ENCODE measurements around the gene CCNB2. TPM values are rescaled to one million over a fixed set of nuclear protein-coding genes. Genes with fewer than 3 reads are reported as not detected.

CCNB2 gene
- polyA plus RNA-seq, 1 of the 3 experiments (the other 2 are of a cell fraction) = 46.6 TPM

- no peak for TF ChIP-seq ZBTB33 (IDR thresholded peaks at IDR 0.05; ENCODE audit: borderline replicate concordance, low read depth)
Measured at GRCh38 chr15:59116771-59117170, 11.8 kb downstream of the CCNB2 start (continued).

GRCh38 chr15:59119625-59120024 lies 14.7 kb downstream of the CCNB2 start:
- no peak for DNase-seq
- no peaks in the 10 kb centered on the region for H3K9me3 ChIP-seq
- CTCF ChIA-PET = interaction anchor here (1.5 kb wide), 1 partner anchor 139 kb away, joined by 3 read pairs; no protein-coding TSS in a partner anchor
- no peak overlapping the region for H3K4me3 ChIP-seq (ENCODE audit: low read depth in 2 of 2, low read length in 1 of 2)
- H3K4me1 ChIP-seq (ENCODE audit: control insufficient read depth in 1 of 2, insufficient read depth in 2 of 2, low read depth in 1 of 2, low read length in 1 of 2) = no peaks in the 10 kb centered on the region
- H3K79me2 ChIP-seq (ENCODE audit: insufficient read depth) = peaks cover 3% of the 10 kb centered on the region
- POLR2A ChIA-PET = no interaction called here
- H3K27me3 ChIP-seq (ENCODE audit: insufficient read depth) = no peaks in the 10 kb centered on the region
- H2AFZ ChIP-seq (ENCODE audit: low read depth) = no peak overlapping the region
- H4K20me1 ChIP-seq (ENCODE audit: insufficient read depth) = no peaks in the 10 kb centered on the region
- no peak for TF ChIP-seq NRF1 (IDR thresholded peaks at IDR 0.05; ENCODE audit: low read depth, low read length)
- TF ChIP-seq SMC3 (IDR thresholded peaks at IDR 0.05; ENCODE audit: low read depth, low read length) = no peak
- no peak for TF ChIP-seq POLR2AphosphoS5 (IDR thresholded peaks at IDR 0.05; ENCODE audit: low read depth, low read length)
- TF ChIP-seq RCOR1 (IDR thresholded peaks at IDR 0.05; ENCODE audit: low read length) = no peak
- TF ChIP-seq EP300 (IDR thresholded peaks at IDR 0.05; ENCODE audit: borderline replicate concordance in 1 of 2, low read depth in 1 of 2, low read length in 1 of 2) = no peak
- TF ChIP-seq USF2 (IDR thresholded peaks at IDR 0.05; ENCODE audit: borderline replicate concordance, low read depth, low read length) = no peak
- 95% methylated on average over 5 of the region's 5 CpGs for WGBS (ENCODE audit: low lambda C conversion rate)
- no peak overlapping the region for H3K27ac ChIP-seq (ENCODE audit: low read depth in 2 of 2, low read length in 1 of 2)
- H3K4me2 ChIP-seq = no peak overlapping the region
- H3K9ac ChIP-seq = no peak overlapping the region
- peaks cover 7% of the 10 kb centered on the region for H3F3A ChIP-seq (replicated peaks; ENCODE audit: insufficient read depth)
- H3K36me3 ChIP-seq (replicated peaks in 1 of 2; ENCODE audit: control insufficient read depth in 1 of 2, insufficient read depth in 2 of 2, low read length in 1 of 2) = peaks cover 42 to 43% of the 10 kb centered on the region in 2 experiments
- no peaks in the 10 kb centered on the region for H3K9me2 ChIP-seq

- Histone ChIP-seq H3K4me1 (ENCODE audit: control insufficient read depth in 1 of 2, insufficient read depth in 2 of 2, low read depth in 1 of 2, low read length in 1 of 2) (no peaks in the 10 kb centered on the region), H3K4me2 (no peak overlapping the region), H3K36me3 (replicated peaks in 1 of 2; ENCODE audit: control insufficient read depth in 1 of 2, insufficient read depth in 2 of 2, low read length in 1 of 2) (peaks cover 34 to 37% of the 10 kb centered on the region in 2 experiments), H2AFZ (ENCODE audit: low read depth) (no peak overlapping the region), H3K27ac (ENCODE audit: low read depth in 2 of 2, low read length in 1 of 2) (no peak overlapping the region), H3K9me2 (no peaks in the 10 kb centered on the region), H3F3A (replicated peaks; ENCODE audit: insufficient read depth) (peaks cover 7% of the 10 kb centered on the region), H3K4me3 (ENCODE audit: low read depth in 2 of 2, low read length in 1 of 2) (no peak overlapping the region), H3K9ac (no peak overlapping the region), H4K20me1 (ENCODE audit: insufficient read depth) (no peaks in the 10 kb centered on the region), H3K9me3 (no peaks in the 10 kb centered on the region), H3K27me3 (ENCODE audit: insufficient read depth) (no peaks in the 10 kb centered on the region), H3K79me2 (ENCODE audit: insufficient read depth) (peaks cover 12% of the 10 kb centered on the region)
- 93% methylated on average over 5 of the region's 5 CpGs for WGBS (ENCODE audit: low lambda C conversion rate)
- CTCF ChIA-PET = interaction anchor here (1.5 kb wide), 1 partner anchor 141 kb away, joined by 3 read pairs; no protein-coding TSS in a partner anchor
- no peak for DNase-seq
- POLR2A ChIA-PET = no interaction called here
- TF ChIP-seq RCOR1 (IDR thresholded peaks at IDR 0.05; ENCODE audit: low read length) (no peak), PBX3 (IDR thresholded peaks at IDR 0.05) (no peak), SMC3 (IDR thresholded peaks at IDR 0.05; ENCODE audit: low read depth, low read length) (no peak), USF1 (IDR thresholded peaks at IDR 0.05; ENCODE audit: borderline replicate concordance, low read depth) (no peak), NFIC (IDR thresholded peaks at IDR 0.05; ENCODE audit: borderline replicate concordance) (no peak), CTCF (IDR thresholded peaks at IDR 0.05) (no peak), USF2 (IDR thresholded peaks at IDR 0.05; ENCODE audit: borderline replicate concordance, low read depth, low read length) (no peak), MEF2A (IDR thresholded peaks at IDR 0.05; ENCODE audit: borderline replicate concordance, low read depth) (no peak), EZH2phosphoT487 (IDR thresholded peaks at IDR 0.05; ENCODE audit: borderline replicate concordance, low read depth) (no peak), TAF1 (IDR thresholded peaks at IDR 0.05; ENCODE audit: borderline replicate concordance, low read depth, low read length) (no peak), GATA2 (CRISPR knock-in tag; IDR thresholded peaks at IDR 0.05) (no peak)
Measured at GRCh38 chr15:59120937-59121336, 16.0 kb downstream of the CCNB2 start.
